HG03139 (cell line): Measurements from ENCODE around the gene TYW1B.
"Not testable (repeated sequence)": the region's sequence is repeated elsewhere in the genome, so short reads cannot be mapped to it uniquely, and the experiment has no call there.

Experiments
- ATAC-seq: cut with Tn5 transposase; IDR thresholded peaks from one replicate; pipeline ENCODE4 v1.9.1; 2021; ENCODE audit not compliant: unreplicated experiment

Gene TYW1B

GRCh38 chr7:72705693-72706092 lies 122.3 kb downstream of the TYW1B start:
- not testable (repeated sequence) for ATAC-seq

- no peak for ATAC-seq
Measured at GRCh38 chr7:72704894-72705293, 123.1 kb downstream of the TYW1B start.

GRCh38 chr7:72700548-72700947 lies 127.5 kb downstream of the TYW1B start:
- not testable (repeated sequence) for ATAC-seq

- ATAC-seq: not testable (repeated sequence)
Measured at GRCh38 chr7:72697066-72697465, 130.9 kb downstream of the TYW1B start.

GRCh38 chr7:72696643-72697042 lies 131.4 kb downstream of the TYW1B start:
- not testable (repeated sequence) for ATAC-seq

- not testable (repeated sequence) for ATAC-seq
Measured at GRCh38 chr7:72695482-72695881, 132.5 kb downstream of the TYW1B start.

- ATAC-seq: not testable (repeated sequence)
Measured at GRCh38 chr7:72691442-72691841, 136.6 kb downstream of the TYW1B start.

GRCh38 chr7:72690177-72690576 lies 137.8 kb downstream of the TYW1B start:
- ATAC-seq: not testable (repeated sequence)

GRCh38 chr7:72689344-72689743 lies 138.7 kb downstream of the TYW1B start:
- ATAC-seq: not testable (repeated sequence)

GRCh38 chr7:72681211-72681610 lies 146.8 kb downstream of the TYW1B start:
- not testable (repeated sequence) for ATAC-seq

- not testable (repeated sequence) for ATAC-seq
Measured at GRCh38 chr7:72676880-72677279, 151.1 kb downstream of the TYW1B start.

GRCh38 chr7:72676086-72676690 lies 151.8 kb downstream of the TYW1B start:
- not testable (repeated sequence) for ATAC-seq

GRCh38 chr7:72675686-72676085 lies 152.3 kb downstream of the TYW1B start:
- not testable (repeated sequence) for ATAC-seq

GRCh38 chr7:72674394-72674793 lies 153.6 kb downstream of the TYW1B start:
- ATAC-seq: no peak

GRCh38 chr7:72670850-72671249 lies 157.2 kb downstream of the TYW1B start:
- ATAC-seq: not testable (repeated sequence)

GRCh38 chr7:72668435-72668834 lies 159.6 kb downstream of the TYW1B start:
- ATAC-seq: not testable (repeated sequence)

- not testable (repeated sequence) for ATAC-seq
Measured at GRCh38 chr7:72667049-72667448, 161.0 kb downstream of the TYW1B start.

- not testable (repeated sequence) for ATAC-seq
Measured at GRCh38 chr7:72648574-72648973, 179.4 kb downstream of the TYW1B start.

GRCh38 chr7:72643708-72644107 lies 184.3 kb downstream of the TYW1B start:
- not testable (repeated sequence) for ATAC-seq

- ATAC-seq: not testable (repeated sequence)
Measured at GRCh38 chr7:72641485-72642248, 186.3 kb downstream of the TYW1B start.

GRCh38 chr7:72640740-72641139 lies 187.3 kb downstream of the TYW1B start:
- not testable (repeated sequence) for ATAC-seq

- ATAC-seq: not testable (repeated sequence)
Measured at GRCh38 chr7:72635273-72635908, 192.6 kb downstream of the TYW1B start.
